ENCODE measurements around the gene LMO1.

GRCh38 chr11:8217926-8218325, 45.8 kb downstream of the LMO1 start:
- TF ChIP-seq ARNT (IDR thresholded peaks at IDR 0.05) = no peak
- TF ChIP-seq FOXM1 (IDR thresholded peaks at IDR 0.05; ENCODE audit: borderline replicate concordance) = no peak
- TF ChIP-seq FOXA1 (IDR thresholded peaks at IDR 0.05) = no peak
- no peak for TF ChIP-seq ZNF384 (IDR thresholded peaks at IDR 0.05)
- TF ChIP-seq ELF4 (IDR thresholded peaks at IDR 0.05) = no peak
